Measurements from ENCODE around the gene PTPRZ1. TPM values are rescaled to one million over a fixed set of nuclear protein-coding genes. Genes with fewer than 3 reads are reported as not detected.

Gene PTPRZ1
- polyA plus RNA-seq, 1 of the 3 experiments (the other 2 are of a cell fraction) = not detected

DNA sequence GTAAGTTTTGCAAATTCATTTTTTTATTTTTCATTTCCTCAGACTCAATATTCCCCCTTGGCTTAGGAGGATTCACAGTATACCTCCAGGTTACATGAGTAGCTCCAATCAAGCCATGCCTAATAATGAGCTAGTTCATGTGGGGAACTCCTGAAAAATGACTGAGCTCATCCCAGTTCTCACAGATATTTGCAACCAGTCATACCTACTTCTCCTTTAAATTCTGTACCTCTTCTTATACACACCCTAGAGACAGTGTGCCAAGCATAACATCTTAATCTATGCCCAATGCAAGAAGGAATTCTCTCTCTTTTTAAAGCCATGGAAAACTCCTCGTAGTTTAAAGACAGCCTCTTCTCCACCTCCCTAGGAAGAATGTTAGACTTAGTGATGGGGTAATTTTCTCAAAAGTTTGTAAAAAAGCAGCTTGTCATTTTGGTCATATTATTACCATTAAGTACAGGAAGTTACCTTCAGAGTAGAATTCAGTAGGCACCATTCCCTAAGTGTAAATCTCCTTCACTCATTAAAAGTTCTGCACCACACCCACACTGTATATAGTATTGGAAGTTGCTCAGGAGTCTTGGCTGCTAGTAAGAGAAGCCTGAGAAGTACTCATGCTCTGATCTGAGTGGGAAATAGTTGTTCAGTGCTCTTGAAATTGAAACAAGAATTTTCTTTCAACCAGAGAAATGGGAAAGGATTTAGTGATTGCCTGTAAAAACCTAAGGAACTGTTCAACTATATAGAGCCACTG is 72.7 kb downstream of the PTPRZ1 start:
- Histone ChIP-seq H3K36me3 (replicated peaks in 1 of 2; ENCODE audit: control insufficient read depth in 1 of 2, insufficient read depth in 2 of 2, low read length in 1 of 2) (no peaks in the 10 kb centered on the region), H3K79me2 (ENCODE audit: insufficient read depth) (no peaks in the 10 kb centered on the region), H3K4me1 (ENCODE audit: control insufficient read depth in 1 of 2, insufficient read depth in 2 of 2, low read depth in 1 of 2, low read length in 1 of 2) (no peaks in the 10 kb centered on the region), H3K9ac (no peak overlapping the region), H3K27ac (ENCODE audit: low read depth in 2 of 2, low read length in 1 of 2) (no peak overlapping the region), H3K9me2 (no peaks in the 10 kb centered on the region), H3K27me3 (ENCODE audit: insufficient read depth) (no peaks in the 10 kb centered on the region), H3K9me3 (no peaks in the 10 kb centered on the region), H3K4me2 (no peak overlapping the region), H2AFZ (ENCODE audit: low read depth) (no peak overlapping the region), H3F3A (replicated peaks; ENCODE audit: insufficient read depth) (no peaks in the 10 kb centered on the region), H4K20me1 (ENCODE audit: insufficient read depth) (no peaks in the 10 kb centered on the region), H3K4me3 (ENCODE audit: low read depth in 2 of 2, low read length in 1 of 2) (no peak overlapping the region)
- CTCF ChIA-PET = interaction anchor here (0.8 to 2.3 kb wide), 3 partner anchors 11 to 117 kb away, joined by 4 to 13 read pairs (median 11); no protein-coding TSS in a partner anchor
- POLR2A ChIA-PET = no interaction called here
- no peak for DNase-seq
- WGBS (ENCODE audit: low lambda C conversion rate) = 0% methylated on average over 1 of the region's 1 CpG
- TF ChIP-seq TAF1 (IDR thresholded peaks at IDR 0.05; ENCODE audit: borderline replicate concordance, low read depth, low read length) = no peak
- TF ChIP-seq, protein P1, sequence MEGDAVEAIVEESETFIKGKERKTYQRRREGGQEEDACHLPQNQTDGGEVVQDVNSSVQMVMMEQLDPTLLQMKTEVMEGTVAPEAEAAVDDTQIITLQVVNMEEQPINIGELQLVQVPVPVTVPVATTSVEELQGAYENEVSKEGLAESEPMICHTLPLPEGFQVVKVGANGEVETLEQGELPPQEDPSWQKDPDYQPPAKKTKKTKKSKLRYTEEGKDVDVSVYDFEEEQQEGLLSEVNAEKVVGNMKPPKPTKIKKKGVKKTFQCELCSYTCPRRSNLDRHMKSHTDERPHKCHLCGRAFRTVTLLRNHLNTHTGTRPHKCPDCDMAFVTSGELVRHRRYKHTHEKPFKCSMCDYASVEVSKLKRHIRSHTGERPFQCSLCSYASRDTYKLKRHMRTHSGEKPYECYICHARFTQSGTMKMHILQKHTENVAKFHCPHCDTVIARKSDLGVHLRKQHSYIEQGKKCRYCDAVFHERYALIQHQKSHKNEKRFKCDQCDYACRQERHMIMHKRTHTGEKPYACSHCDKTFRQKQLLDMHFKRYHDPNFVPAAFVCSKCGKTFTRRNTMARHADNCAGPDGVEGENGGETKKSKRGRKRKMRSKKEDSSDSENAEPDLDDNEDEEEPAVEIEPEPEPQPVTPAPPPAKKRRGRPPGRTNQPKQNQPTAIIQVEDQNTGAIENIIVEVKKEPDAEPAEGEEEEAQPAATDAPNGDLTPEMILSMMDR (IDR thresholded peaks at IDR 0.05) = no peak
- no peak for TF ChIP-seq FOXM1 (IDR thresholded peaks at IDR 0.05; ENCODE audit: low read depth)

DNA sequence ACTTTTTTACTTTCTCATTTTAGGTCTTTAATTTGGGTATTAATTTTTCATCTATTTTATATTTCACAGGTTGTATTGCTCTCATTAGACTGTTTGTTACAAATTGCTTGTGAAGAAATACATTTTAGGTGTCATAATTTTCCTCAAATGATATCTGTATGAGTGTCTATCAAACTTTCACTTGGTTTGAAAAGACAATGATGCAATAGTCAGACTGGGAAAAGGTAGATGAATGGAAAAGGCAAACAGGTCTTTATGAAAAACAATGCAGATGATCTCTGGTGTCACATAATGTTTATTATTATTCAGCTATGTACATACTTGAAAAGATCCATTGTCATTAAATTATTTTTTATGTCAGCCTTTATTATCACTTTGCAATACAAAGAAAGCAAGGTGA is 80.2 kb downstream of the PTPRZ1 start:
- no peak for DNase-seq
- no peak overlapping the region for H3K4me3 ChIP-seq (ENCODE audit: low read depth in 2 of 2, low read length in 1 of 2)
- no peaks in the 10 kb centered on the region for H3K4me1 ChIP-seq (ENCODE audit: control insufficient read depth in 1 of 2, insufficient read depth in 2 of 2, low read depth in 1 of 2, low read length in 1 of 2)
- no peak overlapping the region for H3K27ac ChIP-seq (ENCODE audit: low read depth in 2 of 2, low read length in 1 of 2)
- H3K9me3 ChIP-seq = no peaks in the 10 kb centered on the region
- H3F3A ChIP-seq (replicated peaks; ENCODE audit: insufficient read depth) = no peaks in the 10 kb centered on the region
- H3K4me2 ChIP-seq = no peak overlapping the region
- H3K27me3 ChIP-seq (ENCODE audit: insufficient read depth) = peaks cover 17% of the 10 kb centered on the region
- no peaks in the 10 kb centered on the region for H3K79me2 ChIP-seq (ENCODE audit: insufficient read depth)
- POLR2A ChIA-PET = no interaction called here
- H4K20me1 ChIP-seq (ENCODE audit: insufficient read depth) = no peaks in the 10 kb centered on the region
- H2AFZ ChIP-seq (ENCODE audit: low read depth) = no peak overlapping the region
- no peaks in the 10 kb centered on the region for H3K36me3 ChIP-seq (replicated peaks in 1 of 2; ENCODE audit: control insufficient read depth in 1 of 2, insufficient read depth in 2 of 2, low read length in 1 of 2)
- no peaks in the 10 kb centered on the region for H3K9me2 ChIP-seq
- H3K9ac ChIP-seq = no peak overlapping the region
- CTCF ChIA-PET = interaction anchor here (0.9 to 1.3 kb wide), 2 partner anchors 41 to 140 kb away, joined by 4 to 7 read pairs; no protein-coding TSS in a partner anchor
- no peak for TF ChIP-seq GABPA (IDR thresholded peaks at IDR 0.05; ENCODE audit: low read depth)

DNA sequence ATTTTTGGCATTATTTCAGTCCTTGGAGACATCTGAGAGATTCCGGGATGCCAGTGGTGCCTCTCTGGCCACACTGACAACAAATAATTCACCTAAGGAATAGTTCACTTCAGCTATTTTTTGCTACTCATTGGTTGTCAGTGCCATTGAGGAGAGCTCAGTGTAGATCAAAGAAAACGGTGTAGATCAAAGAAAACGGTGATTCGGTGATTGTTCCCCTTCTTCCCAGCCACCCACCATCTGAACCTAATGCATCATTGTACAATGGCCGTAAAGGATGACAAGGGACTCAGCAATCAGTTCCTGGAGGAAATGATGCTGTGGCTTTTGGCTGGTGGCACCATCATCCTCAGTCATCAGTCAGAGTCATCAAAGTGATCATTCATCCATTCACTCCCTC is 80.6 kb downstream of the PTPRZ1 start:
- no peak overlapping the region for H3K4me2 ChIP-seq
- TF ChIP-seq IRF3 (IDR thresholded peaks at IDR 0.05; ENCODE audit: low read depth, low read length) = no peak
- WGBS (ENCODE audit: low lambda C conversion rate) = 3% methylated on average over 5 of the region's 5 CpGs
- H3K9me3 ChIP-seq = no peaks in the 10 kb centered on the region
- no peaks in the 10 kb centered on the region for H3K4me1 ChIP-seq (ENCODE audit: control insufficient read depth in 1 of 2, insufficient read depth in 2 of 2, low read depth in 1 of 2, low read length in 1 of 2)
- ChIA-PET POLR2A (no interaction called here), CTCF (interaction anchor here (1.3 kb wide), 1 partner anchor 41 kb away, joined by 7 read pairs; no protein-coding TSS in a partner anchor)
- no peak overlapping the region for H3K9ac ChIP-seq
- H3K27me3 ChIP-seq (ENCODE audit: insufficient read depth) = peaks cover 17% of the 10 kb centered on the region
- H4K20me1 ChIP-seq (ENCODE audit: insufficient read depth) = no peaks in the 10 kb centered on the region
- H2AFZ ChIP-seq (ENCODE audit: low read depth) = no peak overlapping the region
- H3K9me2 ChIP-seq = no peaks in the 10 kb centered on the region
- H3F3A ChIP-seq (replicated peaks; ENCODE audit: insufficient read depth) = no peaks in the 10 kb centered on the region
- DNase-seq = no peak
- H3K36me3 ChIP-seq (replicated peaks in 1 of 2; ENCODE audit: control insufficient read depth in 1 of 2, insufficient read depth in 2 of 2, low read length in 1 of 2) = no peaks in the 10 kb centered on the region
- no peaks in the 10 kb centered on the region for H3K79me2 ChIP-seq (ENCODE audit: insufficient read depth)
- no peak overlapping the region for H3K4me3 ChIP-seq (ENCODE audit: low read depth in 2 of 2, low read length in 1 of 2)
- H3K27ac ChIP-seq (ENCODE audit: low read depth in 2 of 2, low read length in 1 of 2) = no peak overlapping the region
